ENCODE data around the gene NEU1. TPM values are rescaled to one million over a fixed set of nuclear protein-coding genes. Genes with fewer than 3 reads are reported as not detected.

Gene NEU1
- total RNA-seq, 1 experiment from 2014 or later: 46.6 TPM

GRCh38 chr6:31896493-31896855 is 33.9 kb upstream of the NEU1 start:
- no peak for DNase-seq (ENCODE audit: low read depth)

- no peak for DNase-seq (ENCODE audit: low read depth)
These were observed 30.2 kb upstream of the NEU1 start for GRCh38 chr6:31892821-31893220.

- DNase-seq (ENCODE audit: low read depth): no peak
These were observed 26.8 kb upstream of the NEU1 start for GRCh38 chr6:31889331-31889972.

- DNase-seq (ENCODE audit: low read depth): no peak
These were observed 25.9 kb upstream of the NEU1 start for GRCh38 chr6:31888276-31889258.

- DNase-seq (ENCODE audit: low read depth): no peak
These were observed 24.8 kb upstream of the NEU1 start for GRCh38 chr6:31887173-31888007.

- DNase-seq (ENCODE audit: low read depth): no peak
These were observed 23.9 kb upstream of the NEU1 start for GRCh38 chr6:31886541-31886991.

GRCh38 chr6:31884528-31885035 is 22.0 kb upstream of the NEU1 start:
- DNase-seq (ENCODE audit: low read depth): no peak

- DNase-seq (ENCODE audit: low read depth): no peak
These were observed 21.1 kb upstream of the NEU1 start for GRCh38 chr6:31883676-31884075.

GRCh38 chr6:31882344-31882743 is 19.7 kb upstream of the NEU1 start:
- peak; percentile 43 for DNase-seq (ENCODE audit: low read depth)

- no peak for DNase-seq (ENCODE audit: low read depth)
These were observed 18.7 kb upstream of the NEU1 start for GRCh38 chr6:31881136-31881859.

GRCh38 chr6:31880616-31881015 is 18.0 kb upstream of the NEU1 start:
- no peak for DNase-seq (ENCODE audit: low read depth)

- DNase-seq (ENCODE audit: low read depth): no peak
These were observed 17.3 kb upstream of the NEU1 start for GRCh38 chr6:31879901-31880300.

- DNase-seq (ENCODE audit: low read depth): no peak
These were observed 16.5 kb upstream of the NEU1 start for GRCh38 chr6:31879143-31879542.

GRCh38 chr6:31878726-31879125 is 16.1 kb upstream of the NEU1 start, which contains the start of gene SLC44A4:
Gene SLC44A4 (minus strand): TSS chr6:31878997. CDS start chr6:31878980, 17 bp downstream.
- DNase-seq (ENCODE audit: low read depth): no peak

GRCh38 chr6:31878222-31878621 is 15.6 kb upstream of the NEU1 start:
- no peak for DNase-seq (ENCODE audit: low read depth)

GRCh38 chr6:31877651-31878161 is 15.1 kb upstream of the NEU1 start:
- DNase-seq (ENCODE audit: low read depth): peak; percentile 4

- no peak for DNase-seq (ENCODE audit: low read depth)
These were observed 14.6 kb upstream of the NEU1 start for GRCh38 chr6:31877125-31877650.

- no peak for DNase-seq (ENCODE audit: low read depth)
These were observed 13.7 kb upstream of the NEU1 start for GRCh38 chr6:31876357-31876756.

GRCh38 chr6:31875877-31876276 is 13.3 kb upstream of the NEU1 start:
- no peak for DNase-seq (ENCODE audit: low read depth)

- DNase-seq (ENCODE audit: low read depth): no peak
These were observed 12.4 kb upstream of the NEU1 start for GRCh38 chr6:31874836-31875572.
